PC-3 (cell line): ENCODE data around the gene CBR3. TPM values are rescaled to one million over a fixed set of nuclear protein-coding genes. Genes with fewer than 3 reads are reported as not detected.

ENCODE experiments used
- ATAC-seq: fragments of 200-7000 bp; cut with Tn5 transposase; 2 replicates; pipeline ENCODE4 v1.9.1; 2020; ENCODE audit warnings: mild to moderate bottlenecking, moderate library complexity
- BruUV-seq: library from RNA; stranded (reverse); fragments of 400-500 nt; replicated peaks from 2 replicates; lab custom pipeline; 2021; lab: Mats Ljungman, UMichigan
- CTCF ChIA-PET: fragments of 300-600 bp; sonication (Branson Sonifier 250); formaldehyde crosslinking; loops from one replicate; lab custom pipeline; 2022; ENCODE audit warnings: antibody characterized with exemption; lab: Charles Lee
- POLR2A ChIA-PET: fragments of 300-600 bp; sonication (Branson Sonifier 250); formaldehyde crosslinking; loops from one replicate; lab custom pipeline; 2022; ENCODE audit warnings: antibody characterized with exemption; ENCODE audit not compliant: unreplicated experiment; lab: Charles Lee
- DNase-seq: peaks from one replicate; pipeline ENCODE4 v3.0.0-alpha.2; 2015
- H2AFZ ChIP-seq: fragments of 300-600 bp; sonication (generic); 2 replicates; pipeline ENCODE4 v1.6.0; 2016; ENCODE audit warnings: antibody characterized with exemption, low read length
- H3F3A ChIP-seq: fragments of 300-600 bp; sonication (generic); one replicate; pipeline ENCODE4 v1.6.0; 2017; ENCODE audit warnings: antibody characterized with exemption, low read length, control low read depth, mild to moderate bottlenecking; ENCODE audit not compliant: unreplicated experiment
- H3K27ac ChIP-seq: fragments of 300-600 bp; sonication (generic); 2 replicates; pipeline ENCODE4 v1.5.1; 2016; ENCODE audit warnings: mild to moderate bottlenecking, low read length
- H3K27me3 ChIP-seq: fragments of 300-600 bp; sonication (generic); 2 replicates; pipeline ENCODE4 v1.6.1; 2016; ENCODE audit warnings: low read length, mixed read lengths
- H3K36me3 ChIP-seq: fragments of 300-600 bp; sonication (generic); 2 replicates; pipeline ENCODE4 v1.6.1; 2016; ENCODE audit warnings: low read depth, mixed run types, low read length, mixed read lengths
- H3K4me1 ChIP-seq: fragments of 300-600 bp; sonication (generic); 2 replicates; pipeline ENCODE4 v1.5.1; 2016; ENCODE audit warnings: low read length; ENCODE audit not compliant: insufficient read depth
- H3K4me2 ChIP-seq: fragments of 300-600 bp; sonication (generic); 2 replicates; pipeline ENCODE4 v1.6.0; 2016; ENCODE audit warnings: low read length
- H3K4me3 ChIP-seq: fragments of 300-600 bp; sonication (generic); 2 replicates; pipeline ENCODE4 v1.5.1; 2016; ENCODE audit warnings: mild to moderate bottlenecking, low read length, mixed read lengths
- H3K79me2 ChIP-seq: fragments of 300-600 bp; sonication (generic); 2 replicates; pipeline ENCODE4 v1.6.1; 2017; ENCODE audit warnings: low read length, mixed read lengths
- H3K9ac ChIP-seq: fragments of 300-600 bp; sonication (generic); 2 replicates; pipeline ENCODE4 v1.6.0; 2016; ENCODE audit warnings: mild to moderate bottlenecking, low read length
- H3K9me2 ChIP-seq: fragments of 300-600 bp; sonication (generic); replicated peaks from 2 replicates; pipeline ENCODE4 v1.6.1; 2016; ENCODE audit warnings: mixed run types, low read length, mixed read lengths
- H3K9me3 ChIP-seq: fragments of 300-600 bp; sonication (generic); 2 replicates; pipeline ENCODE4 v1.6.1; 2016; ENCODE audit warnings: low read length, mixed read lengths
- H4K20me1 ChIP-seq: fragments of 300-600 bp; sonication (generic); 2 replicates; pipeline ENCODE4 v1.6.1; 2016; ENCODE audit warnings: low read length, mixed read lengths
- EZH2 ChIP-seq: fragments of 300-600 bp; sonication (generic); IDR thresholded peaks from one replicate; pipeline ENCODE4 v1.6.1; 2017; ENCODE audit warnings: antibody characterized with exemption, mild to moderate bottlenecking, low read length; ENCODE audit not compliant: unreplicated experiment
- EZH2phosphoT487 ChIP-seq: fragments of 300-600 bp; sonication (generic); IDR thresholded peaks from 2 replicates; pipeline ENCODE4 v1.6.1; 2018; ENCODE audit warnings: mild to moderate bottlenecking, antibody characterized with exemption, low read length, borderline replicate concordance
- intact Hi-C: fragments of 100-400 bp; cut with micrococcal nuclease; formaldehyde crosslinking; loops from 2 replicates; pipeline ENCODE4 v1.9.0; 2023
- total RNA-seq: library from RNA; depleted of rRNA; stranded (reverse); fragments of >200 nt; gene quantifications from 2 replicates; pipeline ENCODE4 v1.2.3, GENCODE V29; 2014
- TF ChIP-seq, protein P1 (sequence below): fragments of 300-600 bp; sonication (generic); conservative IDR thresholded peaks from 2 replicates; pipeline ENCODE4 v1.5.1; 2017; ENCODE audit warnings: antibody characterized with exemption, low read depth, mild to moderate bottlenecking, low read length

CBR3 gene
- total RNA-seq, 1 experiment from 2014 or later = 49.3 TPM

GRCh38 chr21:36180963-36181362 lies 46.1 kb downstream of the CBR3 start:
- CTCF ChIA-PET = no interaction called here
- H3F3A ChIP-seq = no peaks in the 10 kb centered on the region
- no peaks in the 10 kb centered on the region for H3K36me3 ChIP-seq
- H3K9me2 ChIP-seq = no peaks in the 10 kb centered on the region
- H3K27me3 ChIP-seq = no peaks in the 10 kb centered on the region
- H2AFZ ChIP-seq = no peak overlapping the region
- no peak overlapping the region for H3K9ac ChIP-seq
- H3K4me1 ChIP-seq = no peaks in the 10 kb centered on the region
- H3K9me3 ChIP-seq = no peaks in the 10 kb centered on the region
- TF ChIP-seq, protein P1, sequence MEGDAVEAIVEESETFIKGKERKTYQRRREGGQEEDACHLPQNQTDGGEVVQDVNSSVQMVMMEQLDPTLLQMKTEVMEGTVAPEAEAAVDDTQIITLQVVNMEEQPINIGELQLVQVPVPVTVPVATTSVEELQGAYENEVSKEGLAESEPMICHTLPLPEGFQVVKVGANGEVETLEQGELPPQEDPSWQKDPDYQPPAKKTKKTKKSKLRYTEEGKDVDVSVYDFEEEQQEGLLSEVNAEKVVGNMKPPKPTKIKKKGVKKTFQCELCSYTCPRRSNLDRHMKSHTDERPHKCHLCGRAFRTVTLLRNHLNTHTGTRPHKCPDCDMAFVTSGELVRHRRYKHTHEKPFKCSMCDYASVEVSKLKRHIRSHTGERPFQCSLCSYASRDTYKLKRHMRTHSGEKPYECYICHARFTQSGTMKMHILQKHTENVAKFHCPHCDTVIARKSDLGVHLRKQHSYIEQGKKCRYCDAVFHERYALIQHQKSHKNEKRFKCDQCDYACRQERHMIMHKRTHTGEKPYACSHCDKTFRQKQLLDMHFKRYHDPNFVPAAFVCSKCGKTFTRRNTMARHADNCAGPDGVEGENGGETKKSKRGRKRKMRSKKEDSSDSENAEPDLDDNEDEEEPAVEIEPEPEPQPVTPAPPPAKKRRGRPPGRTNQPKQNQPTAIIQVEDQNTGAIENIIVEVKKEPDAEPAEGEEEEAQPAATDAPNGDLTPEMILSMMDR = no peak
- TF ChIP-seq EZH2phosphoT487 = no peak
- no peak for TF ChIP-seq EZH2
- no peak overlapping the region for H3K27ac ChIP-seq
- H3K4me2 ChIP-seq = no peak overlapping the region
- no TSS peak for BruUV-seq
- DNase-seq = no peak
- H4K20me1 ChIP-seq = no peaks in the 10 kb centered on the region
- H3K4me3 ChIP-seq = no peak overlapping the region
- ATAC-seq = no peak
- POLR2A ChIA-PET = no interaction called here
- H3K79me2 ChIP-seq = no peaks in the 10 kb centered on the region
- intact Hi-C loops = no loop called here

- Histone ChIP-seq H3K9ac (no peak overlapping the region), H3K4me1 (peaks cover 9% of the 10 kb centered on the region), H3K4me3 (no peak overlapping the region), H3K36me3 (no peaks in the 10 kb centered on the region), H2AFZ (no peak overlapping the region), H3K79me2 (no peaks in the 10 kb centered on the region), H3K27ac (no peak overlapping the region), H3K9me2 (no peaks in the 10 kb centered on the region), H3K4me2 (no peak overlapping the region), H3K27me3 (no peaks in the 10 kb centered on the region), H3F3A (no peaks in the 10 kb centered on the region), H4K20me1 (no peaks in the 10 kb centered on the region), H3K9me3 (no peaks in the 10 kb centered on the region)
- no peak for ATAC-seq
- no TSS peak for BruUV-seq
- ChIA-PET POLR2A (no interaction called here), CTCF (no interaction called here)
- no peak for TF ChIP-seq EZH2
- TF ChIP-seq, protein P1 = no peak
- TF ChIP-seq EZH2phosphoT487 = no peak
- DNase-seq = no peak
- intact Hi-C loops = no loop called here
Measured at GRCh38 chr21:36183144-36183795, 48.4 kb downstream of the CBR3 start.

DNA sequence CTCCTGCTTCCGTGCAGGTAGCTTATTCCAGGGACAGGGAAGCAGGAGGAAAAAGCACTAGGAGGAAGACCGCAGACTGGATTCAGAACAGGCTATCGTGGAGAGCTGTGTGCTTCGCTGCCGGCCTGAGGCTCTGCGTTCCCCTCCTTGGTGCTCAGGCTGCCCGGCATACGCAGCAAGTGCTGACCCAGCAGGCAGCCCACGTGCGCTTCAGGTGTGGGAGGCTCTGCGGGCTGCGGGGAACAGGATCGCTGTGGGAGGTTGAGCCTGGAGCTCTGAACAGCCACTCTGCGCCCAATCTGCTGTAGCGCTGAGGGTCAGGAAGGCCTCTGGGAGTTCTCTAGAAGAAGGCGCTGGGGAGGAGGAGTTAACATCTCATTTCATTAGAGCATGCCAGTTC lies 49.7 kb downstream of the CBR3 start:
- ATAC-seq (no peak), DNase-seq (no peak)
- intact Hi-C loops = no loop called here
- Histone ChIP-seq H3K4me1 (peaks cover 20% of the 10 kb centered on the region), H4K20me1 (no peaks in the 10 kb centered on the region), H2AFZ (no peak overlapping the region), H3K27me3 (no peaks in the 10 kb centered on the region), H3K9me3 (no peaks in the 10 kb centered on the region), H3F3A (no peaks in the 10 kb centered on the region), H3K27ac (no peak overlapping the region), H3K9me2 (no peaks in the 10 kb centered on the region), H3K4me3 (no peak overlapping the region), H3K9ac (no peak overlapping the region), H3K36me3 (no peaks in the 10 kb centered on the region), H3K79me2 (no peaks in the 10 kb centered on the region), H3K4me2 (no peak overlapping the region)
- POLR2A ChIA-PET = no interaction called here
- TF ChIP-seq, protein P1 = no peak
- TF ChIP-seq EZH2phosphoT487 (no peak), EZH2 (no peak)
- BruUV-seq = no TSS peak
- CTCF ChIA-PET = no interaction called here
